ENCODE measurements around the gene PRPH. TPM values are rescaled to one million over a fixed set of nuclear protein-coding genes. Genes with fewer than 3 reads are reported as not detected.
"Not testable (repeated sequence)": the region's sequence is repeated elsewhere in the genome, so short reads cannot be mapped to it uniquely, and the experiment has no call there.

PRPH gene
- total RNA-seq: 0.57 TPM
- long read RNA-seq: 0 reads

GRCh38 chr12:49295082-49295936, at the start of gene PRPH:
TSS of gene PRPH (plus strand) at chr12:49295147. CDS start at chr12:49295201, 54 bp downstream.
- DNase-seq (ENCODE audit: missing footprints) (no peak), ATAC-seq (no peak)
- intact Hi-C loops (cut with DNase I): no loop called here

GRCh38 chr12:49251357-49251756, 43.6 kb upstream of the PRPH start:
- intact Hi-C loops (cut with DNase I): no loop called here
- no peak for ATAC-seq

DNA sequence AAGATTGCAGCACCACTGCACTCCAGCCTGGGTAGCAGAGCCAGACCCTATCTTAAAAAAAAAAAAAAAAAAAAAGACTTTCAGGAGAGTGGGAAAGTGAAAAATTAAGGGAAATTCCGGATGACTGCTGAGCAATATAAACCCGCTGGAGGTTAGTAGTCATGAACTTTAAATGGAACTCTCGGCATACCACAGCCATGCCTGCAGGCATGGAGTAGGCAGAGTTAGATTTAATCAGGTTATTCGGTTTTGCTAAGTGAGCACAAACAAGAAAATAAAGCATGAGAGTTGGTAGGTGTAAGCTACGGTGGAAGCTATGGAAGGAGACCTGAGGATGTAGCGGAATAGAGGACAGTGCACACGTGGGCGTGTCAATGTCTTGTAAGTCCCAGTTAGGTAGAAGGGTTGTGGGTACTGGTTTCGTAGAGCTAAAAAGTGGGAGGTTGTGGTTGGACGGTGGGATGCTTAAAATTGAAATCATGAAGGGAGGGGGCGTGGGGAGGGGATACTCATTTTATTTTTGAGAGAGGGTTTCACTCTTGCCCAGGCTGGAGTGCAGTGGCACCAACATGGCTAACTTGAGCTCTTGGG, 41.8 kb upstream of the PRPH start:
- ATAC-seq: no peak
- intact Hi-C loops (cut with DNase I): no loop called here

More at GRCh38 chr12:49251357-49251756, 43.6 kb upstream of the PRPH start:
- no peak for DNase-seq (ENCODE audit: missing footprints)

GRCh38 chr12:49255456-49255855, 39.5 kb upstream of the PRPH start:
- ATAC-seq; intact Hi-C loops (cut with DNase I); DNase-seq (ENCODE audit: missing footprints): not testable (repeated sequence)

More for the DNA sequence above, 41.8 kb upstream of the PRPH start:
- DNase-seq (ENCODE audit: missing footprints): no peak

GRCh38 chr12:49255857-49256637, 38.9 kb upstream of the PRPH start:
- no peak for DNase-seq (ENCODE audit: missing footprints)
- intact Hi-C loops (cut with DNase I): no loop called here
- peak; percentile 50 for ATAC-seq

- ATAC-seq; DNase-seq (ENCODE audit: missing footprints); intact Hi-C loops (cut with DNase I): not testable (repeated sequence)
Observed at GRCh38 chr12:49257508-49258184, 37.3 kb upstream of the PRPH start.

DNA sequence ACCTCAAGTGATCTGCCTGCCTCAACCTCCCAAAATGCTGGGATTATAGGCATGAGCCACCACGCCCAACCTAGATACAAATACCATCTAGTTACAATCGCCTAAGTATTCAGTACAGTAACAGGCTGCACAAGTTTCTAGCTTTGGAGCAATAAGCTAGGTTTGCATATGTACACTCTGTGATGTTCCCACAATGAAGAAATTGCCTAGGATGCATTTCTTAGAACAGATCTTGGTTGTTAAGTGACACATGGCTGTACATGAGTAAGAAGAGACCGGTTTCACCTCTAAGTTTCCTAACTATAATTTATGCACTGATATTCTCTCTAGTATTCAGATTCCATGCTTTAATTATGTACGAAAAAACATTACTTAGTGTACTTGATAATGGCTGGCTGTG, 35.5 kb upstream of the PRPH start:
- DNase-seq (ENCODE audit: missing footprints) (no peak), ATAC-seq (no peak)
- intact Hi-C loops (cut with DNase I): no loop called here

DNA sequence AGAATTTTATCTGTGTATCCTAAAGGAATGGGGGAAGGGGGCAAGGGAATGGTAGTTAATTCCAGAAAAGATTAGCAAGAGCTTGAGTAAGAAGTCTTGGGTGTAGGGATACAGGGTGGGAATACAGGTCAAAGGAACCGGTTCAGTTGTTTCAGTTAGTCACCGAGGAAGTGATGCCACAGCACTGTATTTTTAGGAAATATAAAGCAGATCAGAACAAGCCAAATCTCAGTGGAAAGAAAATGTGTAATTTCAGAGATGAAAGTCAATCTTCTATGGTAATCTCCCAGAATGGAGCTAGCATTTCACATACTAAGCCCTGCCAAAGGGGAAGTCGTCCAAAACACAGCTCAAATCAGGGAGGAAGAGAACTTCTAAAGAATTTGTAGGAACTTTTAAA, 34.8 kb upstream of the PRPH start:
- ATAC-seq: no peak
- DNase-seq (ENCODE audit: missing footprints): no peak
- intact Hi-C loops (cut with DNase I): no loop called here

GRCh38 chr12:49260571-49261363, 34.2 kb upstream of the PRPH start:
- intact Hi-C loops (cut with DNase I): no loop called here
- DNase-seq (ENCODE audit: missing footprints) (no peak), ATAC-seq (no peak)

DNA sequence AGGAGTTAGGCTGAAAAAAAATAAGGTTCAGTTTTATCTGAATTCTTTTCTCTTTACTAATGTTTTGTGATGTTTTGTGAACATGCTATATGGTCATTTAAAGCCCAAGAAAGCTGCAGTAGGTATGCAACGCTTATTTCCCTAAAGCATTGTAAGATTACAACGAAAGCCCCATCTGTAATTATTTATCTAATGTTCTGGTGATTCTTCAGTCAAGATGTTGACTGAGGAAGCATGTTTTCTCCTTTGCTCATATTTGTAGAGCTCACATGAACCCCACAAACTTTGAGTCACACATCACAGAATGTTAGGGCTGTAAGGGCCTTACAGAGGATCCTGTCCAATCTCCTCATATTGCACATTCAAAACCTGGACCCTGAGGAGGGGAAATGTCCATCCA, 33.2 kb upstream of the PRPH start:
- DNase-seq (ENCODE audit: missing footprints): no peak
- ATAC-seq: no peak
- intact Hi-C loops (cut with DNase I): no loop called here

- DNase-seq (ENCODE audit: missing footprints): no peak
- no peak for ATAC-seq
- intact Hi-C loops (cut with DNase I): no loop called here
Observed at GRCh38 chr12:49263400-49263763, 31.6 kb upstream of the PRPH start.

DNA sequence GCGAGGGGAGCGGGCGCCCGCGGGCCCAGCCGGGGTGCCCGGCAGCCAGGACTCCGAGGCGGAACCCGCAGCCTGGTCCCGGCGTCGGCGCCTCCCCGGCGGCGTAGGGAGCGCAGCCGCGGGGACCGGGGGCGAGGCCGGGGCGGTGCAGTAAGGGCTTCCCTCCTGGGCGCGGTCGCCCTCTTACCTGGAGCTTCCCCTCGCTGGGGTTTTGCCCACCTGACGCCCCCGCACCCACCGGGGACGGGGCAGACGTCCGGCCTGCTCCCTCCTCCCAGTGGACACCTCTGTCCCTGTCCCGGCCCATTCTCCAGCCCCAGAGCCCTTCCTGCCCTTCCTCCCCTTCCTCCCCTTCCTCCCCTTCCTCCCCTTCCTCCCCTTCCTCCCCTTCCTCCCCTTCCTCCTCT, 30.5 kb upstream of the PRPH start:
- no peak for DNase-seq (ENCODE audit: missing footprints)
- intact Hi-C loops (cut with DNase I): no loop called here
- ATAC-seq: peak; percentile 49

GRCh38 chr12:49264873-49265792, 29.8 kb upstream of the PRPH start, which contains the start of gene TUBA1C:
TSS of gene TUBA1C (plus strand) at chr12:49265082. CDS start at chr12:49265182, 100 bp downstream.
- peak; percentile 98 for ATAC-seq
- intact Hi-C loops (cut with DNase I): no loop called here
- DNase-seq (ENCODE audit: missing footprints): peak; percentile 96

- ATAC-seq; intact Hi-C loops (cut with DNase I); DNase-seq (ENCODE audit: missing footprints): not testable (repeated sequence)
Observed at GRCh38 chr12:49269191-49269590, 25.8 kb upstream of the PRPH start.

DNA sequence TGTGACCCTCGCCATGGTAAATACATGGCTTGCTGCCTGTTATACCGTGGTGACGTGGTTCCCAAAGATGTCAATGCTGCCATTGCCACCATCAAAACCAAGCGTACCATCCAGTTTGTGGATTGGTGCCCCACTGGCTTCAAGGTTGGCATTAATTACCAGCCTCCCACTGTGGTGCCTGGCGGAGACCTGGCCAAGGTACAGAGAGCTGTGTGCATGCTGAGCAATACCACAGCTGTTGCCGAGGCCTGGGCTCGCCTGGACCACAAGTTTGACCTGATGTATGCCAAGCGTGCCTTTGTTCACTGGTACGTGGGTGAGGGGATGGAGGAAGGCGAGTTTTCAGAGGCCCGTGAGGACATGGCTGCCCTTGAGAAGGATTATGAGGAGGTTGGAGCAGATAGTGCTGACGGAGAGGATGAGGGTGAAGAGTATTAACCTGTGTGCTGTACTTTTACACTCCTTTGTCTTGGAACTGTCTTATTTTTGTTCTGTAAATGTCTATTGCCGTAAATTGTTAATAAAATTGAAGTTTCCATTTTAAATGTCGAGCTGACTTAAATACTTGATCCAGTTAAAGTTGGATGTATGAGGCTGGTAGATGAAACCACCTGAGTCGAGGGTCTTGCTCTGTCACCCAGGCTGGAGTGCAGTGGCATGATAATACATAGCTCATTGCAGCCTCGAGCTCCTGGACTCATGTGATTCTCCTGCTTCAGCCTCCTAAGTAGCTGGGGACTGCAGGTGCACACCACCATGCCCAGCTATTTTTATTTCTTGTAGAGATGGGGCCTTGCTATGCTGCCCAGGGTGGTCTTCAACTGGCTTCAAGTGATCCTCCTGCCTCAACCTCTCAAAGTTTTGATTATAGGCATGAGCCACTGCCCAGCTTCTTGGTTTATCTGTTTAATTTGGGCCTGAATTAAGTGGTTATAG, 21.9 kb upstream of the PRPH start:
- DNase-seq (ENCODE audit: missing footprints): no peak
- ATAC-seq: no peak
- intact Hi-C loops (cut with DNase I): no loop called here
